Measurements from ENCODE around the gene MAP1A.
"Not testable (repeated sequence)": the region's sequence is repeated elsewhere in the genome, so short reads cannot be mapped to it uniquely, and the experiment has no call there.

The MAP1A gene

GRCh38 chr15:43531018-43531670, 13.7 kb downstream of the MAP1A start:
- DNase-seq: no peak

GRCh38 chr15:43532826-43533225, 15.4 kb downstream of the MAP1A start:
- DNase-seq: not testable (repeated sequence)

GRCh38 chr15:43534897-43535296, 17.5 kb downstream of the MAP1A start:
- no peak for DNase-seq

- DNase-seq: no peak
Measured at GRCh38 chr15:43538091-43538490, 20.7 kb downstream of the MAP1A start.

DNA sequence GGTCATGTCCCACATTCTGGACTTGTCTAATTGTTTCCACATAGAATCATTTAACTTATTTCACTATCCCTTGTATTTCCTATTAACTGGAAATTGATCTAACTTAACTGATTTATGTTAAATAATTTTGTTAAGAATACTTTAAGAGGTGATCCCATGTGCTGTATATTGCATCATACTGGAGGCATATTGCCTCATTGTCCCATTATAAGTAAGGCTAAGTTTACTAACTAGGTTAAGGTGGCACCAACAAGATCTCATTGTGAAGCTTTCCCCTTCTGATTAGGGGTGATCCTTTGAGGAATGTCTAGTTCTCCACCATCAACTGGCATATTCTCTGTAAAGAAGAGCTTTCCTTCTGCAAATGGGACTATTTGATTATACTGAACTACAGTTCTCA, 24.4 kb downstream of the MAP1A start:
- no peak for DNase-seq

DNA sequence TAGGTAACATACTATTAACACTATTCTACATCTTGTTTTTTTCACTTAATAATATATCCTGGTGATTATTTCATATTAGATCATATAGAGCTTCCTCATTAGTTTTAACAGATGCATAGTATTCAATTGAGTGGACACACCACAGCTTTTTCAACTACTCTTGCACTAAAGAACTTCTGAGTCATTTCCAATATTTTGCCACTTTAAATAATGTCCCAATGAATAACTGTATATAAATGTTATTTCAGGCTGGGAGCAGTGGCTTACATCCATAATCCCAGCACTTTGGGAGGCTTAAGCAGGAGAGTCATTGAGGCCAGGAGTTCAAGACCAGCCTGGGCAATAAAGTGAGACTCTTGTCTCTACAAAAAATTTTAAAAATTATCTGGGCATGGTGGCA, 26.9 kb downstream of the MAP1A start:
- DNase-seq: no peak

DNA sequence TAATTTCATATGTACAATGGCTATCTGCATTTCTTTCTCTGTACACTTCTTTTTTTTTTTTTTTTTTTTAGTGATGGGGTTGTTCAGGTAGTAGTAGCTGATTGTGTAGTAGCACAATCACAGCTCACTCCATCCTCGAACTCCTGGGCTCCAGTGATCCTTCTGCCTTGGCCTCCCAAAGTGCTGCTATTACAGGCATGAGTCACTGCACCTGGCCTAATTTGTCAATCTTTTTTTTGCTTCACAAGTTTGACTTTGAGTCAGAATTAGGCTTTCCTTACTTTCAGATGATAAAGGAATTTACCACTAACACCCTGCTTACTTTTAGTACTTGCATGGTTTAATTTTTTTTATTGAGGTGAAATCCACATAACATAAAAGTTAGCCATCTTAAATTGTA, 28.0 kb downstream of the MAP1A start:
- DNase-seq: no peak

DNA sequence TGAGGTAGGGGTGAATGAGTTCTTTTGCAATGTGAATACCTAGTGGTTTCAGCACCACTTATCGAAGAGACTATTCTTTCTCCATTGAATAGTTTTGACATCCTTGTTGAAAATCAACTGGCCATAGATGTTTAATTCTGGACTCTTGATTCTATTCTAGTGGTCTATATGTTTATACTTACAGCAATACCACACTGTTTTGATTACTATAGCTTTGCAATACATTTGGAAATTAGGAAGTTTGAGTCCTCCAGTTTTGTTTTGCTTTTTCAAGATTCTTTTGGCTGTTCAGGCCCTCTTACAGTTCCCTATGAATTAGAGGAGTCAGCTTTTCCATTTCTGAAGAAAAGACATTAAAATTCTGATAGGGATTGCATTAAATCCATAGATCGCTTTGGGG, 30.1 kb downstream of the MAP1A start:
- no peak for DNase-seq

- no peak for DNase-seq
Measured at GRCh38 chr15:43550527-43551363, 33.3 kb downstream of the MAP1A start.

DNA sequence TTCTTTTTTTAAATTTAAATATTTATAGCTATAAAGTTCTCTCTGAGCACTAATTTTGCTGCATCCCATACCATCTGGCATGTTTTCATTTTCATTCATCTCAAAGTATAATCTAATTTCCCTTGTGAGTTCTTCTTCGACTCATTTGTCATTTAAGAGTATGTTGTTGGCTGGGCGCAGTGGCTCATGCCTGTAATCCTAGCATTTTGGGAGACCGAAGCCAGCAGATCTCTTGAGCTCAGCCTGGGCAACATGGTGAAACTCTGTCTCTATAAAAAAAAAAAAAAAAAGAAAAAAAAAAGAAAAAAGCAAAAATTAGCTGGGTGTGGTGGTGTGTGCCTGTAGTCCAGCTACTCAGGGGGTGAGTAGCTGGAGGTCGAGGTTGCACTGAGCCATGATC, 34.8 kb downstream of the MAP1A start:
- no peak for DNase-seq

DNA sequence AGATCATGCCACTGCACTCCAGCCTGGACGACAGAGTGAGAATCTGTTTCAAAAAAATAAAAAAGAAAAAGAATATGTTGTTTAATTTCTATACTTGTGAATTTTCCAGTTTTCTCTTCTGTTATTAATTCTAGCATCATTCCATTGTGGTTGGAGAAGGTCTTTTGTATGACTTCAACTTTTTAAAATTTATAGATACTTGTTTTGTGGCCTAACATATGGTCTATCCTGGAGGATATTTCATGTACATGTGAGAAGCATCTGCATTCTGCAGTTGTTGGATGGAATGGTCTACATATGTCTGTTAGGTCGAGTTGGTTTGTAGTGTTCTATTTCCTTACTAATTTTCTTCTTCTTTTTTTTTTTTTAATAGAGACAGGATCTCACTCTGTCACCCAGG, 35.6 kb downstream of the MAP1A start:
- no peak for DNase-seq

DNA sequence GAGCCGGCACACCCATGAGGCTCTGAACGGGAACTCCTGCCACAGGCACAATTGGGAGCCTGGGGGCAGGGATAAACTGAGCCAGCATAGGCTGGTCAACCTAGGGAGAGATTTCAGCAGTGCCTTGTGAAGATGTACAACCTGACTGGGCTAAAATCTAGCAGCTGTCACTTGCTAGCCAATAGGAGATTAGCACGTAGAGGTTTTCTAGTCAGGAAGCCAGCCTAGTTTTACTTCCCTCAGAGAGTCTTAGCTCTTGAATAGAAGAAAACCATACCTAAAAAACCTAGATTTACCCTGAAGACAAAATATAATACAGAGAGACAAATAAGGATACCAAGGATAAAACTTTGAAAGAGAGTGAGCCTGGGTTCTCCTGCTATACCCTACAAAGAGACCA, 45.3 kb downstream of the MAP1A start:
- DNase-seq: not testable (repeated sequence)

DNA sequence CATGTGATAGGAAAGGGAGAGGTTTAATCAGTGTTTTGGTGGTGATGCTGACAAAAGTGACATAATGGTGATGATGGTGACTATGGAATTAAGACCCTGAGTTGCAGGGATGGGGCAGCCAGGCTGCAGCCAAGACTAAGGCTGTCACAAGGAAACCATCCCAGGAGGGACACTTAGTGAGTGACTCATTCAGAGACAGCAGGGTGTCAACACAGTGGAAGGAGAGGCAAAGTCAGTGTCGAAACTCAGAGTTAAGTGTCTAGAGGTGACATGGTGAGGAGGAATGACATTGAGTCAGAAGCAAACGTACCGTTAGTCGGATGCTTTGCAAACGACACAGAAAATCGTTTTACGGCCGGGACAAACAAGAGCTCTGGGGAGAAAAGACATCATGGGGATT, 46.4 kb downstream of the MAP1A start:
- DNase-seq: not testable (repeated sequence)

DNA sequence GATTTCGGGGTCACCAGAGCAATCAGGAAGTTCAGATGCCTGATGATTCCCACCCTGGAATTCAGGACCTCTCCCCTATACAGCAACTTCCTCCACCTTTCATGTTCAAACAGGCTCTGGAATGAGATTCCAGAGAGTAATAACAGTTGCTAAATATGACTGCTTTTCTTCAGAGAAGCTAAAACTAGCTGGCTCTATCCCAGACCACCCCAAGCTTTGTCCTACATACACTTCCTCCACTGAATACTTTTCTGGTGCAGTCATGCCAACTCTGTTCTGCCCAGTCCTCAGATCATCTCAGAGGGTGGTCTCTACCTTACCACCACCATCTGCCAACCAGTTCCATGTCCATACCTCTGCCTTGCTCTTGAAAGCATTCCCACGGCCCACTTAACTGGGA, 49.2 kb downstream of the MAP1A start:
- not testable (repeated sequence) for DNase-seq

GRCh38 chr15:43574607-43575006, 57.2 kb downstream of the MAP1A start:
- not testable (repeated sequence) for DNase-seq
